ENCODE measurements around the gene VEZT. TPM values are rescaled to one million over a fixed set of nuclear protein-coding genes. Genes with fewer than 3 reads are reported as not detected.
A peak's percentile ranks its signal among the peaks of the same experiment; 100 is the strongest.

The VEZT gene
- total and polyA plus RNA-seq, 9 of the 15 experiments (the other 6 are each of a cell fraction or from before 2014, with no cell fraction given) = 16.1 to 61.5 (median 32.6) TPM

- TF ChIP-seq HDAC1 (IDR thresholded peaks at IDR 0.05) (peak in 1 of 2 experiments; percentile 65; a peak in 2 of 4 replicates), BRD9 (IDR thresholded peaks at IDR 0.05; ENCODE audit: low read depth, partially characterized antibody) (no peak), RBBP5 (IDR thresholded peaks at IDR 0.05; ENCODE audit: borderline replicate concordance, insufficient read depth, low read length, poor library complexity, severe bottlenecking) (peak; percentile 58), EP300 (IDR thresholded peaks at IDR 0.05; ENCODE audit: low read length) (no peak), POLR2H (tag; IDR thresholded peaks at IDR 0.05; ENCODE audit: low read depth) (no peak; the same call in 1 of the 2 replicates), ZBTB5 (IDR thresholded peaks at IDR 0.05) (no peak), ZNF639 (CRISPR knock-in tag; conservative IDR thresholded peaks at IDR 0.05 in 1 of 2, IDR thresholded peaks at IDR 0.05 in 1 of 2) (no peak), MAZ (CRISPR knock-in tag; conservative IDR thresholded peaks at IDR 0.05 in 1 of 2, IDR thresholded peaks at IDR 0.05 in 1 of 2) (peak in 1 of 2 experiments; percentile 58; a peak in 1 of 4 replicates), NCOA4 (IDR thresholded peaks at IDR 0.05; ENCODE audit: partially characterized antibody) (no peak), BRCA1 (IDR thresholded peaks at IDR 0.05) (no peak), BRCA1 (CRISPR knock-in tag; IDR thresholded peaks at IDR 0.05) (no peak), ARID2 (IDR thresholded peaks at IDR 0.05) (no peak), KLF13 (tag; IDR thresholded peaks at IDR 0.05; ENCODE audit: borderline replicate concordance, low read depth) (no peak), PCBP1 (IDR thresholded peaks at IDR 0.05; ENCODE audit: low read depth, low read length, poor library complexity, severe bottlenecking) (no peak), MITF (IDR thresholded peaks at IDR 0.05) (0 out of 2 replicates have a peak, but pooled peaks have one; percentile 6), MAFF (IDR thresholded peaks at IDR 0.05; ENCODE audit: low read length) (no peak), ARID4B (CRISPR knock-in tag; IDR thresholded peaks at IDR 0.05) (no peak), ZFPM2 (CRISPR knock-in tag; IDR thresholded peaks at IDR 0.05) (no peak)
These were observed 763 bp upstream of the VEZT start (continued) for GRCh38 chr12:95216711-95217376.

Measured in K562 (cell line).